Transverse colon (tissue), 4 donors: Measurements from ENCODE around the gene ADGRB2. TPM values are rescaled to one million over a fixed set of nuclear protein-coding genes. Genes with fewer than 3 reads are reported as not detected.

Source experiments
- DNase-seq: peaks from one replicate; pipeline ENCODE4 v3.0.0-alpha.2; 2019
- H3K27ac ChIP-seq, 4 donors: fragments of 200-600 bp; sonication (generic); 2 replicates each; pipeline ENCODE4 v1.5.1; 2016 to 2018; ENCODE audit warnings: inconsistent platforms in 4 of 4
- H3K27me3 ChIP-seq: fragments of 200-600 bp; sonication (generic); 2 replicates; pipeline ENCODE4 v1.5.1; 2017; ENCODE audit warnings: inconsistent platforms
- H3K36me3 ChIP-seq, 4 donors: fragments of 200-600 bp; sonication (generic); 2 replicates each; pipeline ENCODE4 v1.5.1; 2017 to 2019; ENCODE audit warnings: inconsistent platforms in 4 of 4
- H3K4me1 ChIP-seq, 4 donors: fragments of 200-600 bp; sonication (generic); 2 replicates each; pipeline ENCODE4 v1.5.1; 2017 to 2020; ENCODE audit warnings: inconsistent platforms in 4 of 4
- H3K4me3 ChIP-seq, 4 donors: fragments of 200-600 bp; sonication (generic); 1 replicate in 1 of 4; 2 replicates in 3 of 4; pipeline versions ENCODE4 v1.5.1 to v1.6.1; 2017 to 2019; ENCODE audit warnings: inconsistent platforms in 4 of 4
- H3K9me3 ChIP-seq, 2 donors: fragments of 200-600 bp; sonication (generic); 2 replicates each; pipeline ENCODE4 v1.5.1; 2017 to 2019; ENCODE audit warnings: inconsistent platforms in 2 of 2
- CTCF ChIP-seq, 5 experiments: fragments of 200-600 bp in 3 of 5; fragments of 450-650 bp in 2 of 5; sonication (generic) in 3 of 5; IDR thresholded peaks; 1 replicate in 2 of 5; 2 replicates in 3 of 5; pipeline ENCODE4 v1.5.1; 2016 to 2017; ENCODE audit warnings: antibody characterized with exemption in 5 of 5, inconsistent platforms in 3 of 5, mild to moderate bottlenecking in 2 of 5, moderate library complexity in 1 of 5
- EP300 ChIP-seq: sonication (generic); formaldehyde crosslinking; IDR thresholded peaks from one replicate; pipeline ENCODE4 v1.6.1; 2017; ENCODE audit warnings: antibody characterized with exemption, low read depth
- POLR2A ChIP-seq: fragments of 450-650 bp; IDR thresholded peaks from one replicate; pipeline ENCODE4 v1.6.1; 2016; ENCODE audit warnings: antibody characterized with exemption, mild to moderate bottlenecking, moderate library complexity
- POLR2AphosphoS5 ChIP-seq, 3 donors: sonication (generic); formaldehyde crosslinking; IDR thresholded peaks; one replicate each; pipeline ENCODE4 v1.6.1; 2016; ENCODE audit warnings: antibody characterized with exemption in 3 of 3
- WGBS, 2 donors: methylation state at CpG; one replicate each; pipeline ENCODE4 v1.1.5; 2018; ENCODE audit warnings: low coverage in 1 of 2; 5-methylcytosine and 5-hydroxymethylcytosine counted together
- in situ Hi-C, 4 donors: fragments of 200-750 bp; cut with MboI; loops; one replicate each; pipeline versions ENCODE4 v1.15.0 to v1.15.1; 2017; ENCODE audit warnings: low sequenced_read_pairs in 3 of 4, low pct_ligation_motif_present in 1 of 4, low pct_unique_long_range_greater_than_20kb in 1 of 4
- intact Hi-C: fragments of 100-400 bp; cut with DNase I; formaldehyde crosslinking; loops from one replicate; pipeline ENCODE4 v1.15.1; 2023; ENCODE audit warnings: low total_unique reads
- total RNA-seq, 4 donors: library from RNA; depleted of rRNA; stranded (reverse); fragments of >200 nt; gene quantifications; one replicate each; pipeline ENCODE4 v1.1.0, GENCODE V29; 2016

ADGRB2 gene
- total RNA-seq, 4 donors from 2014 or later, result 0.55 to 4.2 (median 1.1) TPM; not detected in 1

- TF ChIP-seq EP300, result no peak
- TF ChIP-seq CTCF (IDR thresholded peaks at IDR 0.05), result no peak
- TF ChIP-seq POLR2AphosphoS5 (IDR thresholded peaks at IDR 0.05), result no peak
- no peak for TF ChIP-seq POLR2A
- 79% methylated on average over 8 of the region's 8 CpGs; no CpG with 5 or more reads in 1 of the 2 donors for WGBS, 2 donors
Measured at GRCh38 chr1:31798086-31798432, 33.9 kb upstream of the ADGRB2 start.

GRCh38 chr1:31797216-31797615 is 33.1 kb upstream of the ADGRB2 start:
- H3K4me3 ChIP-seq, result no peak overlapping the region
- in situ Hi-C loops (loop anchor here in 1 of 4 donors (25.0 kb wide), 1 partner anchor 135 kb away; no protein-coding TSS in a partner anchor), intact Hi-C loops (no loop called here)
- WGBS, 2 donors, result 86% methylated on average over 5 of the region's 5 CpGs; no CpG with 5 or more reads in 1 of the 2 donors
- DNase-seq, result no peak
- no peaks in the 10 kb centered on the region for H3K36me3 ChIP-seq
- H3K4me1 ChIP-seq, result no peaks in the 10 kb centered on the region
- H3K27me3 ChIP-seq, result peaks cover 7% of the 10 kb centered on the region
- TF ChIP-seq POLR2A, result no peak
- TF ChIP-seq EP300, result no peak
- TF ChIP-seq CTCF (IDR thresholded peaks at IDR 0.05), result no peak
- TF ChIP-seq POLR2AphosphoS5 (IDR thresholded peaks at IDR 0.05), result no peak
- no peaks in the 10 kb centered on the region for H3K9me3 ChIP-seq
- H3K27ac ChIP-seq, result no peak overlapping the region

More at GRCh38 chr1:31798086-31798432, 33.9 kb upstream of the ADGRB2 start:
- Histone ChIP-seq H3K9me3 (no peaks in the 10 kb centered on the region), H3K4me3 (no peak overlapping the region), H3K4me1 (no peaks in the 10 kb centered on the region), H3K27me3 (peaks cover 7% of the 10 kb centered on the region), H3K36me3 (no peaks in the 10 kb centered on the region), H3K27ac (no peak overlapping the region)
- in situ Hi-C loops (loop anchor here in 1 of 4 donors (25.0 kb wide), 1 partner anchor 136 kb away; no protein-coding TSS in a partner anchor), intact Hi-C loops (no loop called here)
- peak; percentile 3 for DNase-seq

- Histone ChIP-seq H3K27me3 (peaks cover 7% of the 10 kb centered on the region), H3K36me3 (no peaks in the 10 kb centered on the region), H3K27ac (no peak overlapping the region), H3K4me1 (no peaks in the 10 kb centered on the region), H3K9me3 (no peaks in the 10 kb centered on the region), H3K4me3 (no peak overlapping the region)
- in situ Hi-C loops (loop anchor here in 1 of 4 donors (25.0 kb wide), 1 partner anchor 134 kb away; no protein-coding TSS in a partner anchor), intact Hi-C loops (no loop called here)
- no peak for TF ChIP-seq EP300
- TF ChIP-seq POLR2AphosphoS5 (IDR thresholded peaks at IDR 0.05), result no peak
- TF ChIP-seq POLR2A, result no peak
- TF ChIP-seq CTCF (IDR thresholded peaks at IDR 0.05), result no peak
- DNase-seq, result peak; percentile 2
- WGBS, 2 donors, result 85 to 87% methylated on average over 5 to 7 of the region's 7 CpGs
Measured at GRCh38 chr1:31796707-31797106, 32.6 kb upstream of the ADGRB2 start.

GRCh38 chr1:31795801-31796621 is 31.9 kb upstream of the ADGRB2 start:
- Histone ChIP-seq H3K27ac (no peak overlapping the region), H3K4me1 (no peaks in the 10 kb centered on the region), H3K36me3 (no peaks in the 10 kb centered on the region), H3K4me3 (no peak overlapping the region), H3K9me3 (no peaks in the 10 kb centered on the region), H3K27me3 (peaks cover 7% of the 10 kb centered on the region)
- intact Hi-C loops (no loop called here), in situ Hi-C loops (loop anchor here in 1 of 4 donors (25.0 kb wide), 1 partner anchor 134 kb away; no protein-coding TSS in a partner anchor)
- TF ChIP-seq POLR2A (no peak), EP300 (no peak)
- WGBS, 2 donors, result 80% methylated on average over 13 of the region's 13 CpGs; no CpG with 5 or more reads in 1 of the 2 donors
- DNase-seq, result peak; percentile 10
